Stimulated activated CD8-positive, alpha-beta memory T cell treated with anti-CD3 and anti-CD28 coated beads, Interleukin-7, amount 100 ng/mL, for 1 hour (primary cell): ENCODE measurements around the gene ELMO1.

ENCODE experiments used
- DNase-seq, 2 donors: peaks; one replicate each; pipeline ENCODE4 v3.0.0-alpha.2; 2020; ENCODE audit warnings: low read depth in 2 of 2

The ELMO1 gene

GRCh38 chr7:36945612-36946400 lies 502.9 kb downstream of the ELMO1 start:
- no peak for DNase-seq

- no peak for DNase-seq
These were observed 503.8 kb downstream of the ELMO1 start for GRCh38 chr7:36944838-36945237.

- no peak for DNase-seq
These were observed 504.9 kb downstream of the ELMO1 start for GRCh38 chr7:36943591-36944435.

GRCh38 chr7:36942955-36943354 lies 505.7 kb downstream of the ELMO1 start:
- DNase-seq: no peak

- DNase-seq: no peak
These were observed 506.1 kb downstream of the ELMO1 start for GRCh38 chr7:36942541-36942940.

- no peak for DNase-seq
These were observed 506.6 kb downstream of the ELMO1 start for GRCh38 chr7:36942025-36942424.

GRCh38 chr7:36941359-36941758 lies 507.3 kb downstream of the ELMO1 start:
- no peak for DNase-seq

GRCh38 chr7:36939816-36940215 lies 508.8 kb downstream of the ELMO1 start:
- no peak for DNase-seq

GRCh38 chr7:36937754-36938563 lies 510.7 kb downstream of the ELMO1 start:
- no peak for DNase-seq

GRCh38 chr7:36931892-36932291 lies 516.8 kb downstream of the ELMO1 start:
- no peak for DNase-seq

GRCh38 chr7:36929791-36930190 lies 518.9 kb downstream of the ELMO1 start:
- DNase-seq: no peak

GRCh38 chr7:36928718-36929117 lies 519.9 kb downstream of the ELMO1 start:
- DNase-seq: no peak

- DNase-seq: no peak
These were observed 520.4 kb downstream of the ELMO1 start for GRCh38 chr7:36928311-36928710.

GRCh38 chr7:36925691-36926090 lies 523.0 kb downstream of the ELMO1 start:
- DNase-seq: no peak

- DNase-seq: no peak
These were observed 523.5 kb downstream of the ELMO1 start for GRCh38 chr7:36925207-36925606.

- DNase-seq: no peak
These were observed 524.7 kb downstream of the ELMO1 start for GRCh38 chr7:36923943-36924436.

- no peak for DNase-seq
These were observed 525.5 kb downstream of the ELMO1 start for GRCh38 chr7:36923185-36923584.

GRCh38 chr7:36920433-36920832 lies 528.2 kb downstream of the ELMO1 start:
- no peak for DNase-seq

- DNase-seq: no peak
These were observed 528.9 kb downstream of the ELMO1 start for GRCh38 chr7:36919738-36920137.

- no peak for DNase-seq
These were observed 530.1 kb downstream of the ELMO1 start for GRCh38 chr7:36918591-36918990.

- no peak for DNase-seq
These were observed 532.0 kb downstream of the ELMO1 start for GRCh38 chr7:36916619-36917018.

- no peak for DNase-seq
These were observed 532.5 kb downstream of the ELMO1 start for GRCh38 chr7:36916116-36916515.
